AG09319 (cell line): ENCODE measurements around the gene GSC.

Experiments used
- DNase-seq: peaks from one replicate; pipeline ENCODE4 v3.0.0-alpha.2; 2010; ENCODE audit warnings: low read depth; ENCODE audit errors: extremely low read depth
- TF ChIP-seq, protein P1 (sequence below): IDR thresholded peaks from 2 replicates; pipeline ENCODE4 v1.5.1; 2011; ENCODE audit warnings: low read depth, mild to moderate bottlenecking, inconsistent platforms, low read length, moderate library complexity

GSC gene

DNA sequence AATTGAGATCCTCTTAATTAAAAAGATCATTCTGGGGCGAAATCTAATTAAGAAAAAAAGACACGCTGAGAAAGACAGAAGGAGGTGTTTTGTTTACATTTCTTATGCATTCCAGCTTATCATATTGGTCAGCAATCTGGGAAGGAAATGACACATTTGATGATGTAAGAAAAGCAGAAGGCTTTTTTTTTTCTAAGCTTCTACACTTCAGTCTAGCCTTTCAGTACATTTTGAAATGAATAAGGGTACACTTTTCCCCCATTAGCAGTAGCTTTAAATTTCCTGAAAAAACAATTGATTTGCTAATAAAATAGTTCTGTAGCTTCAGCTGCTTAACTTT, 5.9 kb upstream of the GSC start:
- DNase-seq: no peak
- TF ChIP-seq, protein P1, sequence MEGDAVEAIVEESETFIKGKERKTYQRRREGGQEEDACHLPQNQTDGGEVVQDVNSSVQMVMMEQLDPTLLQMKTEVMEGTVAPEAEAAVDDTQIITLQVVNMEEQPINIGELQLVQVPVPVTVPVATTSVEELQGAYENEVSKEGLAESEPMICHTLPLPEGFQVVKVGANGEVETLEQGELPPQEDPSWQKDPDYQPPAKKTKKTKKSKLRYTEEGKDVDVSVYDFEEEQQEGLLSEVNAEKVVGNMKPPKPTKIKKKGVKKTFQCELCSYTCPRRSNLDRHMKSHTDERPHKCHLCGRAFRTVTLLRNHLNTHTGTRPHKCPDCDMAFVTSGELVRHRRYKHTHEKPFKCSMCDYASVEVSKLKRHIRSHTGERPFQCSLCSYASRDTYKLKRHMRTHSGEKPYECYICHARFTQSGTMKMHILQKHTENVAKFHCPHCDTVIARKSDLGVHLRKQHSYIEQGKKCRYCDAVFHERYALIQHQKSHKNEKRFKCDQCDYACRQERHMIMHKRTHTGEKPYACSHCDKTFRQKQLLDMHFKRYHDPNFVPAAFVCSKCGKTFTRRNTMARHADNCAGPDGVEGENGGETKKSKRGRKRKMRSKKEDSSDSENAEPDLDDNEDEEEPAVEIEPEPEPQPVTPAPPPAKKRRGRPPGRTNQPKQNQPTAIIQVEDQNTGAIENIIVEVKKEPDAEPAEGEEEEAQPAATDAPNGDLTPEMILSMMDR: no peak

- TF ChIP-seq, protein P1: no peak
- no peak for DNase-seq
Observed at GRCh38 chr14:94775091-94775870, 5.4 kb upstream of the GSC start.

DNA sequence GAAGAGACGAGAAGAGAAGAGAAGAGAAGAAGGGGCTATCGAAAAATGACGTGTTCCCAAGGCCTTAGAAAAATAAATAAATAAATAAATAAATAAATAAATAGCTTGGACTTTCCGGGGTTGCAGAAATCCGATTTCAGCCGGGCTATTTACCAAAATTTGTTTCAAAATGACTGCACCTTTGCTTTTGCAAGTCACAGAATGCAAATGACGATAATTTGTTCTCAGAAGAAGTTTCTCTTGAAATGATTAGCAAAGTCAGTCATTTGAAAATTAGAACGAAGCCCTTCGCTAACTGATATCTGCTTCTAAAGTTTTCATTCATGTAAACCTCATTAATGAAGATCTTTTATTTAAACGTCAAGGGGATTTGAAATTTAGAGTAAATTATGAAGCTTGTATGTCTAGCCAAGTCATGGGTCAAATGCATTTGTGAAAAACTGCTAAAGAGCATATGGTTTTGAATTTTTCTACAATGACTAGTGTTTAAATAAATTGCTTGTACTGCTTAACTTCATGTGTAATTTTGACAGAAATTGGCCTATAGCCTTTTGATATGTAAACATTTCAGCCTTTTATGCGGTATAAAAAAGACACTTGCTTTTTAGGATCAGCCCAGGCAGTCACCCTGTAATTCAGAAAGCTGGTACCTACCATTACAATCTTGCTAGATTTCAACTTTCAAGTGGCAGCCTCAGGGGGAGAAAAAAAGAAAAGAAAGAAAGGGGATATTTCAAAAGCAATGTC, 4.6 kb upstream of the GSC start:
- TF ChIP-seq, protein P1: no peak
- DNase-seq: no peak

DNA sequence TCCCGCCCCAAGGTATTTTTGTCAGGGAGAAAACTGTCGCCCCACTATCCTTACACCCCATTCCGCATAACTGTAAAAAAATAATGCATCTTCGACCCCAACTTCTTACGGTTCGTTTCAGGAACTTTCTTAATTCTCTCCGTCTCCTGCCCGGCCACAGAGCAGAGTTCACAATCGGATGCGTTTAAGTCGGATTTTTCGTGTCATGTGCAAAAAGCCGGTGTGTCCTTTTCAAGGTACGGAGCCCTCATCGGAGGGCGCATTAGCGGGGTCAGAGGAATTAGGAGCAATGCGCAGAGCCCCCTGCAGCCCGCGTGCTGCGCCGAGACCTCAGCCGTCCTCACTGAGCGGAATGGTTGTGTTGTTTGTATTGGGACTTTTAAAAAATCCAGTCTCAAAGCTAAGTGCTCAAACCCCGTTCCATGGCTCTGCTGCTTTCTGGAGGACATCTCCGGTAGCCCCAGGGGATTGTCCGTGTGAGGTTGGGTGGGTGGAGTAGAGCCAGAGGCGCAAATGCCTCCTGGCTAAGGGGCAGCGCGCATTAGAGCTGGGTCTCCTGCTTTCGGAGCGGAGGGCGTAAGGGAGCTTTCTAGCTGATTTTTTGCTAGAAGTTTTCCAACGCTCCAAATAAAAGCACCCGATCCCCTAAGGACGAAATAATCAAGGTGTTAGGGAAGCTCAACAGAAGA, 3.9 kb upstream of the GSC start:
- no peak for DNase-seq
- TF ChIP-seq, protein P1: no peak

DNA sequence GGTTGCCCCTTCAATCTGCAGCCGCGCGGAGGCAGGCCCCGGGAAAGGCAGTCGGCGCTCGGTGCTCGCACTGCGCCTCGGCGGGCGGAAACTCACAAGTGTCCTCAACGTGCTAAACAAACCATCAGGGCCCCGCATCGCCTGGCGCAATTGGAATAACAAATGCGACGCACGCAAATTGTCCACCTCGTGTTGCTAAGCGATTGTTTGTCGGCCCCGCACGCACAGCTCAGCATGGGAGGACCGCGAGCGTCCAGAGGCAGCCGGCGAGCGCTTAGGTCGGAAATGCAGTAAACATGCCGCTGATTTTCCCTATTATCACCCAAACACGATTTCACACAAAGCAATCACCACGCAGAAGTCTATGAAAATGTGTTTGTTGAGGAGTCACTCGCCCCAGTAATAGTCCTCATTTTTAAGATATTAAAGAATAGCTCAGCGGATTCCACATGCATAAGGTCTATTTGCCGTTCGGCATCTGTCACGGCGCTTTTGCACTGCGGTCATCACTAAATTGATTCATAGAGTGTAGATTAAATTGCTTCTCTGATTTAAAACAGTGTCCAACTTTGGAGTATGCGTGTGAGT, 3.2 kb upstream of the GSC start:
- TF ChIP-seq, protein P1: no peak
- DNase-seq: no peak

DNA sequence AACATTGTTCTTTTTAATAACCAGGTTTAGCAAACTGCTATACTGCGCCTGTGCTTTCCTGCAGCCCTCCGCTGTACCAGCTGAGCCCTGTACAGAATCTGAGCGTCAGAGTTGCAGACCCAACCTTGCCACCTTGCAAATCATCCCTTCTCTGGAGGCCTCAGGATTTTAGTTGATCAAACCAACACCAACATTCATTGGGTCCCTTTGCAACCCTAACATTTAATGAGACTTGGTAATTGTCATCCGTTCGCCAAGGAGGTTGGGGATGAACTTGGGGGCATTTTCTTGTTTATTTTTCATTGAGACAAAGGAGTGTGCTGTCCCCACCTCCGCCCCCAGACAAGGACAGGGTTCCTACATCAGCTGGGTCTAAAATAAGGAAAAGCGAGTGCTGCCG, 2.6 kb upstream of the GSC start:
- TF ChIP-seq, protein P1: no peak
- no peak for DNase-seq
